ENCODE results near the gene ASB11. TPM values are rescaled to one million over a fixed set of nuclear protein-coding genes. Genes with fewer than 3 reads are reported as not detected.

Gene ASB11
- polyA plus RNA-seq, 1 donor from 2014 or later, result not detected

DNA sequence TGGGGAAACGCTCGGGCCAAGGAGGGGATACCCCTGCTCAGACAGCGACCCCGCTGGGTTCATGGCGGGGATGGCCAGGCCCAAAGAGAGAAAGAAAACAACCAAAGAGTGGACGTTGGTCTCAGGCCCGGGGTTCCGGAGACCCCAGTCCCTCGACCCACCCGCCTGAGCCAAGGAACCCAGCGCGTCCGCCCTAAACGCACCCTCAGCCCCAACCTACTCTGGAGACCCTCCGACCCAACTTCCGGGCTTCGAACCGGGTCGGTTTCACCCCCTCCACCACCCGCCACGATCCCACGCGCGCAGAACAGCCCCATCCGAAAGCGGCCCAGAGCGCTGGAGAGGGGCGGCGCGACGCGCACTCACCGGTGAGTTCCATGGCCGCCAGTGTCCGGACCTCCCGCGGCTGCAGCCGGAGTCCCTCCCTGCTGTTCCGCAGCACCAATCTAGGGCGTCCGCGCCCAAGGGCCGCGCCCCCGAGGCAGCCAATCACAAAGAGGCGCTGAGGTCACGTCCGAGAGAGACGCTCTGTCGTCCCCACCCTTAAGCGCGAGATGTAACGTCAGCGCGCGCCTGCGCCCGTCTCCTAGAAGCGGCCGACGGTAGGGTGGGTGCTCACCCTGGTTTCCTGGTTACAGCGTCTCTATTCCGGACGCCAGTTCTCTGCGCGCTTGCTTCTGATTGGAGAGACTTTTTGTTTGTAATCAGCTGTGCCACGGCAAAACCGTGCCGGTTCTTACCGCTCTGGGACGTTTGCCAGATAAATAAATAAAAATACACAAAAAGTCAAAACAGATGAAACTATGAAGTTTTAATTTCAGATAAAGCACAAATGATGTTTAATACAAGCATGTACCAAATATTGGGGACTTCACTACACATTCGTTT is 19.9 kb upstream of the ASB11 start, which contains the start of gene PIGA:
Gene PIGA (minus strand): TSS at position 389 of the 888 bp plus-strand sequence. CDS start 3,593 bp downstream, outside the sequence.
- TF ChIP-seq SMC3 (conservative IDR thresholded peaks at IDR 0.05; ENCODE audit: poor library complexity) (no peak), POLR2AphosphoS5 (IDR thresholded peaks at IDR 0.05) (peak; percentile 74), EP300 (conservative IDR thresholded peaks at IDR 0.05; ENCODE audit: poor library complexity, severe bottlenecking) (no peak), RAD21 (conservative IDR thresholded peaks at IDR 0.05) (no peak), EZH2 (IDR thresholded peaks at IDR 0.05; ENCODE audit: borderline replicate concordance, insufficient read depth, low read length, poor library complexity, severe bottlenecking) (no peak), TAF1 (IDR thresholded peaks at IDR 0.05; ENCODE audit: low read depth) (no peak), MXI1 (conservative IDR thresholded peaks at IDR 0.05; ENCODE audit: poor library complexity, severe bottlenecking) (peak; percentile 32)
- TF ChIP-seq, protein P1, sequence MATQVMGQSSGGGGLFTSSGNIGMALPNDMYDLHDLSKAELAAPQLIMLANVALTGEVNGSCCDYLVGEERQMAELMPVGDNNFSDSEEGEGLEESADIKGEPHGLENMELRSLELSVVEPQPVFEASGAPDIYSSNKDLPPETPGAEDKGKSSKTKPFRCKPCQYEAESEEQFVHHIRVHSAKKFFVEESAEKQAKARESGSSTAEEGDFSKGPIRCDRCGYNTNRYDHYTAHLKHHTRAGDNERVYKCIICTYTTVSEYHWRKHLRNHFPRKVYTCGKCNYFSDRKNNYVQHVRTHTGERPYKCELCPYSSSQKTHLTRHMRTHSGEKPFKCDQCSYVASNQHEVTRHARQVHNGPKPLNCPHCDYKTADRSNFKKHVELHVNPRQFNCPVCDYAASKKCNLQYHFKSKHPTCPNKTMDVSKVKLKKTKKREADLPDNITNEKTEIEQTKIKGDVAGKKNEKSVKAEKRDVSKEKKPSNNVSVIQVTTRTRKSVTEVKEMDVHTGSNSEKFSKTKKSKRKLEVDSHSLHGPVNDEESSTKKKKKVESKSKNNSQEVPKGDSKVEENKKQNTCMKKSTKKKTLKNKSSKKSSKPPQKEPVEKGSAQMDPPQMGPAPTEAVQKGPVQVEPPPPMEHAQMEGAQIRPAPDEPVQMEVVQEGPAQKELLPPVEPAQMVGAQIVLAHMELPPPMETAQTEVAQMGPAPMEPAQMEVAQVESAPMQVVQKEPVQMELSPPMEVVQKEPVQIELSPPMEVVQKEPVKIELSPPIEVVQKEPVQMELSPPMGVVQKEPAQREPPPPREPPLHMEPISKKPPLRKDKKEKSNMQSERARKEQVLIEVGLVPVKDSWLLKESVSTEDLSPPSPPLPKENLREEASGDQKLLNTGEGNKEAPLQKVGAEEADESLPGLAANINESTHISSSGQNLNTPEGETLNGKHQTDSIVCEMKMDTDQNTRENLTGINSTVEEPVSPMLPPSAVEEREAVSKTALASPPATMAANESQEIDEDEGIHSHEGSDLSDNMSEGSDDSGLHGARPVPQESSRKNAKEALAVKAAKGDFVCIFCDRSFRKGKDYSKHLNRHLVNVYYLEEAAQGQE (IDR thresholded peaks at IDR 0.05; ENCODE audit: borderline replicate concordance), result peak; percentile 45
- TF ChIP-seq, protein P2, sequence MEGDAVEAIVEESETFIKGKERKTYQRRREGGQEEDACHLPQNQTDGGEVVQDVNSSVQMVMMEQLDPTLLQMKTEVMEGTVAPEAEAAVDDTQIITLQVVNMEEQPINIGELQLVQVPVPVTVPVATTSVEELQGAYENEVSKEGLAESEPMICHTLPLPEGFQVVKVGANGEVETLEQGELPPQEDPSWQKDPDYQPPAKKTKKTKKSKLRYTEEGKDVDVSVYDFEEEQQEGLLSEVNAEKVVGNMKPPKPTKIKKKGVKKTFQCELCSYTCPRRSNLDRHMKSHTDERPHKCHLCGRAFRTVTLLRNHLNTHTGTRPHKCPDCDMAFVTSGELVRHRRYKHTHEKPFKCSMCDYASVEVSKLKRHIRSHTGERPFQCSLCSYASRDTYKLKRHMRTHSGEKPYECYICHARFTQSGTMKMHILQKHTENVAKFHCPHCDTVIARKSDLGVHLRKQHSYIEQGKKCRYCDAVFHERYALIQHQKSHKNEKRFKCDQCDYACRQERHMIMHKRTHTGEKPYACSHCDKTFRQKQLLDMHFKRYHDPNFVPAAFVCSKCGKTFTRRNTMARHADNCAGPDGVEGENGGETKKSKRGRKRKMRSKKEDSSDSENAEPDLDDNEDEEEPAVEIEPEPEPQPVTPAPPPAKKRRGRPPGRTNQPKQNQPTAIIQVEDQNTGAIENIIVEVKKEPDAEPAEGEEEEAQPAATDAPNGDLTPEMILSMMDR (IDR thresholded peaks at IDR 0.05; ENCODE audit: poor library complexity, severe bottlenecking), result no peak
- H3K4me2 ChIP-seq (ENCODE audit: low read length), result peak within 1 kb of the TSS; percentile 70
- H4K20me1 ChIP-seq (ENCODE audit: insufficient read depth), result no peaks in the 10 kb centered on the region
- peak within 1 kb of the TSS; percentile 33 for H2AFZ ChIP-seq (ENCODE audit: low read depth, low read length)
- no peaks in the 10 kb centered on the region for H3K9me2 ChIP-seq (ENCODE audit: insufficient read depth, low read length)
- peaks cover 5% of the 10 kb centered on the region for H3K79me2 ChIP-seq (replicated peaks; ENCODE audit: insufficient read depth, low read length)
- H3K27ac ChIP-seq (ENCODE audit: low read length), result peak within 1 kb of the TSS; percentile 57
- H3K4me3 ChIP-seq (ENCODE audit: low read length), result peak within 1 kb of the TSS; percentile 81
- H3K9ac ChIP-seq (ENCODE audit: low read length), result peak within 1 kb of the TSS; percentile 73
- H3F3A ChIP-seq (ENCODE audit: insufficient read depth, low read length, poor library complexity, severe bottlenecking), result no peaks in the 10 kb centered on the region
- no peaks in the 10 kb centered on the region for H3K36me3 ChIP-seq (ENCODE audit: insufficient read depth, low read length)
- H3K9me3 ChIP-seq (ENCODE audit: low read length), result no peaks in the 10 kb centered on the region
- H3K27me3 ChIP-seq (ENCODE audit: insufficient read depth, low read depth, low read length), result no peaks in the 10 kb centered on the region

DNA sequence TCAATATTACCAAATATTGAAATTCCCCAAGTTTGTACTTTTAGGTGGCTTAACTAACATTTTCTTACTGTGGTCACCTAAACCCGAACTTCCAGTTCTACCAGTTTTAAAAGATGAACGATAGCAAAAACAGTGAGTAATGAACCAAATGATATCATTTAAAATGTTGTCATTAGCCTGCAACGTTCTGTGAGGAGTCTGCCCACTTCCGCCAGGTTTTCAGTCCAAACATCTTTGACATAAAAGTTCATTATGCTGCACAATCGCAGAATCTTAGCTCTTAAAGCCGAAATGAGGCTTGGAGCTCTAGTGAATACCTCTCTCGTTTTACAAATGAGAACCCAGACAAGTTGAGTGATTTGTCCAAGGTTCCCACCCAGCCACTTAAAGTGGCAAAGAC is 19.1 kb upstream of the ASB11 start:
- Histone ChIP-seq H3K9me3 (ENCODE audit: low read length) (no peaks in the 10 kb centered on the region), H2AFZ (ENCODE audit: low read depth, low read length) (no peak overlapping the region), H3K27me3 (ENCODE audit: insufficient read depth, low read depth, low read length) (no peaks in the 10 kb centered on the region), H3K79me2 (replicated peaks; ENCODE audit: insufficient read depth, low read length) (peaks cover 5% of the 10 kb centered on the region), H3K9ac (ENCODE audit: low read length) (peak overlapping the region; percentile 73), H4K20me1 (ENCODE audit: insufficient read depth) (no peaks in the 10 kb centered on the region), H3K4me3 (ENCODE audit: low read length) (peak overlapping the region; percentile 81), H3K9me2 (ENCODE audit: insufficient read depth, low read length) (no peaks in the 10 kb centered on the region), H3K4me2 (ENCODE audit: low read length) (peak overlapping the region; percentile 62), H3K36me3 (ENCODE audit: insufficient read depth, low read length) (no peaks in the 10 kb centered on the region), H3F3A (ENCODE audit: insufficient read depth, low read length, poor library complexity, severe bottlenecking) (no peaks in the 10 kb centered on the region), H3K27ac (ENCODE audit: low read length) (no peak overlapping the region)
- TF ChIP-seq MXI1 (conservative IDR thresholded peaks at IDR 0.05; ENCODE audit: poor library complexity, severe bottlenecking), result no peak
- TF ChIP-seq TAF1 (IDR thresholded peaks at IDR 0.05; ENCODE audit: low read depth), result no peak
- no peak for TF ChIP-seq RAD21 (conservative IDR thresholded peaks at IDR 0.05)
- TF ChIP-seq EZH2 (IDR thresholded peaks at IDR 0.05; ENCODE audit: borderline replicate concordance, insufficient read depth, low read length, poor library complexity, severe bottlenecking), result no peak
- TF ChIP-seq SMC3 (conservative IDR thresholded peaks at IDR 0.05; ENCODE audit: poor library complexity), result no peak
- TF ChIP-seq EP300 (conservative IDR thresholded peaks at IDR 0.05; ENCODE audit: poor library complexity, severe bottlenecking), result no peak
- TF ChIP-seq, protein P2 (IDR thresholded peaks at IDR 0.05; ENCODE audit: poor library complexity, severe bottlenecking), result no peak
- TF ChIP-seq, protein P1 (IDR thresholded peaks at IDR 0.05; ENCODE audit: borderline replicate concordance), result no peak
- TF ChIP-seq POLR2AphosphoS5 (IDR thresholded peaks at IDR 0.05), result no peak
